Mesenchymal stem cell (in vitro differentiated cells and primary cell): ENCODE data around the gene BRD3.

Experiments
- DNase-seq: peaks from one replicate; pipeline ENCODE4 v3.0.0-alpha.2; 2013
- H2AFZ ChIP-seq: one replicate; pipeline ENCODE4 v1.6.1; 2013; ENCODE audit warnings: low read depth, mild to moderate bottlenecking, control low read depth, inconsistent platforms, low read length, moderate library complexity
- H2AK5ac ChIP-seq: 2 replicates; pipeline ENCODE4 v1.6.1; 2013; ENCODE audit warnings: low read length, moderate library complexity, mild to moderate bottlenecking, inconsistent platforms; ENCODE audit not compliant: severe bottlenecking
- H2BK120ac ChIP-seq: one replicate; pipeline ENCODE4 v1.6.1; 2013; ENCODE audit warnings: low read depth, mild to moderate bottlenecking, inconsistent platforms, low read length, moderate library complexity
- H2BK12ac ChIP-seq, 2 experiments: one replicate each; pipeline ENCODE4 v1.6.1; 2013; ENCODE audit warnings: inconsistent platforms in 2 of 2, low read length in 2 of 2, mild to moderate bottlenecking in 2 of 2, moderate library complexity in 2 of 2, control low read depth in 1 of 2
- H2BK15ac ChIP-seq: one replicate; pipeline ENCODE4 v1.6.1; 2013; ENCODE audit warnings: mild to moderate bottlenecking, low read depth, inconsistent platforms; ENCODE audit not compliant: poor library complexity, severe bottlenecking
- H2BK5ac ChIP-seq: 2 replicates; pipeline ENCODE4 v1.6.1; 2013; ENCODE audit warnings: low read depth, mild to moderate bottlenecking, low read length, control low read depth, inconsistent platforms; ENCODE audit not compliant: poor library complexity, severe bottlenecking
- H3K14ac ChIP-seq, 2 experiments: one replicate each; pipeline ENCODE4 v1.6.1; 2013; ENCODE audit warnings: inconsistent platforms in 2 of 2, low read length in 2 of 2, control low read depth in 1 of 2, mild to moderate bottlenecking in 1 of 2, moderate library complexity in 1 of 2
- H3K18ac ChIP-seq, 2 experiments: one replicate each; pipeline ENCODE4 v1.6.1; 2013; ENCODE audit warnings: inconsistent platforms in 2 of 2, low read length in 2 of 2, control low read depth in 1 of 2, low read depth in 1 of 2, mild to moderate bottlenecking in 1 of 2
- H3K23ac ChIP-seq, 2 experiments: one replicate each; pipeline ENCODE4 v1.6.1; 2013; ENCODE audit warnings: inconsistent platforms in 2 of 2, low read length in 2 of 2, mild to moderate bottlenecking in 2 of 2, moderate library complexity in 2 of 2, control low read depth in 1 of 2
- H3K27ac ChIP-seq: 2 replicates; pipeline ENCODE4 v1.5.1; 2013; ENCODE audit warnings: mild to moderate bottlenecking, moderate library complexity, low read length, control low read depth, inconsistent platforms; ENCODE audit not compliant: poor library complexity, severe bottlenecking
- H3K27me3 ChIP-seq, 2 experiments: 2 replicates each; pipeline versions ENCODE4 v1.6.1 to v1.7.0; 2013; ENCODE audit warnings: low read length in 2 of 2, mild to moderate bottlenecking in 2 of 2, moderate library complexity in 2 of 2, control low read depth in 1 of 2, inconsistent platforms in 1 of 2; ENCODE audit not compliant: control insufficient read depth in 1 of 2, insufficient read depth in 1 of 2
- H3K36me3 ChIP-seq, 2 experiments: 2 replicates each; pipeline versions ENCODE4 v1.6.1 to v1.7.0; 2013; ENCODE audit warnings: low read length in 2 of 2, control low read depth in 1 of 2, inconsistent platforms in 1 of 2, low read depth in 1 of 2, mild to moderate bottlenecking in 1 of 2; ENCODE audit not compliant: insufficient read depth in 2 of 2, control insufficient read depth in 1 of 2
- H3K4ac ChIP-seq, 2 experiments: one replicate each; pipeline ENCODE4 v1.6.1; 2013; ENCODE audit warnings: inconsistent platforms in 2 of 2, low read length in 2 of 2, mild to moderate bottlenecking in 2 of 2, moderate library complexity in 2 of 2, control low read depth in 1 of 2, low read depth in 1 of 2
- H3K4me1 ChIP-seq: 2 replicates; pipeline ENCODE4 v1.6.1; 2013; ENCODE audit warnings: low read depth, low read length, control low read depth; ENCODE audit not compliant: control insufficient read depth, insufficient read depth
- H3K4me2 ChIP-seq: 2 replicates; pipeline ENCODE4 v1.6.1; 2013; ENCODE audit warnings: low read length, mild to moderate bottlenecking, inconsistent platforms; ENCODE audit not compliant: poor library complexity, severe bottlenecking
- H3K4me3 ChIP-seq, 2 experiments: 2 replicates each; pipeline versions ENCODE4 v1.5.1 to v1.7.0; 2013; ENCODE audit warnings: low read length in 2 of 2, mild to moderate bottlenecking in 2 of 2, control low read depth in 1 of 2, low read depth in 1 of 2; ENCODE audit not compliant: insufficient read depth in 1 of 2
- H3K79me1 ChIP-seq: replicated peaks from 2 replicates; pipeline ENCODE4 v1.6.1; 2013; ENCODE audit warnings: mild to moderate bottlenecking, control low read depth, low read length, inconsistent platforms; ENCODE audit not compliant: poor library complexity, severe bottlenecking
- H3K9ac ChIP-seq: 2 replicates; pipeline ENCODE4 v1.7.0; 2013; ENCODE audit warnings: mild to moderate bottlenecking, low read length, moderate library complexity
- H3K9me3 ChIP-seq: 2 replicates; pipeline ENCODE4 v1.7.0; 2013; ENCODE audit warnings: mild to moderate bottlenecking, low read length; ENCODE audit not compliant: control insufficient read depth
- H4K8ac ChIP-seq: one replicate; pipeline ENCODE4 v1.6.1; 2013; ENCODE audit warnings: inconsistent platforms, mild to moderate bottlenecking, low read length, moderate library complexity
- H4K91ac ChIP-seq: one replicate; pipeline ENCODE4 v1.6.1; 2013; ENCODE audit warnings: mild to moderate bottlenecking, low read length, inconsistent platforms
- WGBS: methylation state at CpG from one replicate; pipeline ENCODE4 v1.1.7; 2013; ENCODE audit warnings: mixed read lengths; 5-methylcytosine and 5-hydroxymethylcytosine counted together

BRD3 gene

GRCh38 chr9:134040176-134040565, 27.7 kb downstream of the BRD3 start:
- no peak for DNase-seq
- Histone ChIP-seq H3K4me1 (peaks cover 6% of the 10 kb centered on the region), H3K36me3 (peaks cover 66 to 71% of the 10 kb centered on the region in 2 experiments), H4K91ac (no peak overlapping the region), H2AFZ (no peak overlapping the region), H3K27ac (no peak overlapping the region), H2BK12ac (no peak overlapping the region), H3K9me3 (no peaks in the 10 kb centered on the region), H2BK15ac (no peak overlapping the region), H3K9ac (no peak overlapping the region), H3K23ac (no peak overlapping the region), H2AK5ac (no peak overlapping the region), H3K4me3 (peak overlapping the region in 1 of 2 experiments; percentile 12), H3K18ac (no peak overlapping the region), H3K4me2 (no peak overlapping the region), H2BK120ac (no peak overlapping the region), H3K14ac (no peak overlapping the region), H3K27me3 (no peaks in the 10 kb centered on the region), H4K8ac (no peak overlapping the region), H2BK5ac (no peak overlapping the region), H3K4ac (no peak overlapping the region), H3K79me1 (peaks cover 38% of the 10 kb centered on the region)
- 96% methylated on average over 17 of the region's 17 CpGs for WGBS

GRCh38 chr9:134039386-134040175, 28.2 kb downstream of the BRD3 start:
- no peak overlapping the region for H4K91ac ChIP-seq
- H2BK120ac ChIP-seq: no peak overlapping the region
- H3K23ac ChIP-seq: no peak overlapping the region
- H3K27me3 ChIP-seq: no peaks in the 10 kb centered on the region
- H3K36me3 ChIP-seq: peaks cover 66 to 71% of the 10 kb centered on the region in 2 experiments
- peaks cover 37% of the 10 kb centered on the region for H3K79me1 ChIP-seq
- H2BK15ac ChIP-seq: no peak overlapping the region
- H3K27ac ChIP-seq: no peak overlapping the region
- no peak overlapping the region for H2AK5ac ChIP-seq
- DNase-seq: no peak
- 92% methylated on average over 20 of the region's 20 CpGs for WGBS
- H4K8ac ChIP-seq: no peak overlapping the region
- H3K4ac ChIP-seq: no peak overlapping the region
- H2AFZ ChIP-seq: no peak overlapping the region
- H3K14ac ChIP-seq: no peak overlapping the region
- no peak overlapping the region for H3K4me3 ChIP-seq
- no peak overlapping the region for H3K4me2 ChIP-seq
- no peak overlapping the region for H2BK12ac ChIP-seq
- no peaks in the 10 kb centered on the region for H3K9me3 ChIP-seq
- no peak overlapping the region for H2BK5ac ChIP-seq
- peaks cover 7% of the 10 kb centered on the region for H3K4me1 ChIP-seq
- H3K18ac ChIP-seq: no peak overlapping the region
- no peak overlapping the region for H3K9ac ChIP-seq

GRCh38 chr9:134037641-134038040, 30.2 kb downstream of the BRD3 start:
- no peaks in the 10 kb centered on the region for H3K9me3 ChIP-seq
- no peak overlapping the region for H2AK5ac ChIP-seq
- H3K27me3 ChIP-seq: no peaks in the 10 kb centered on the region
- H3K27ac ChIP-seq: no peak overlapping the region
- H3K14ac ChIP-seq: no peak overlapping the region
- no peak overlapping the region for H3K4me2 ChIP-seq
- no peak overlapping the region for H3K23ac ChIP-seq
- H3K18ac ChIP-seq: no peak overlapping the region
- H2BK15ac ChIP-seq: no peak overlapping the region
- no peak overlapping the region for H3K4ac ChIP-seq
- H4K8ac ChIP-seq: no peak overlapping the region
- peaks cover 69 to 78% of the 10 kb centered on the region in 2 experiments for H3K36me3 ChIP-seq
- H3K4me1 ChIP-seq: peaks cover 13% of the 10 kb centered on the region
- no peak overlapping the region for H2BK12ac ChIP-seq
- H3K4me3 ChIP-seq: no peak overlapping the region
- no peak overlapping the region for H3K9ac ChIP-seq
- no peak overlapping the region for H4K91ac ChIP-seq
- 95% methylated on average over 2 of the region's 2 CpGs for WGBS
- H2BK5ac ChIP-seq: no peak overlapping the region
- no peak for DNase-seq
- no peak overlapping the region for H2BK120ac ChIP-seq
- H3K79me1 ChIP-seq: peaks cover 29% of the 10 kb centered on the region
- H2AFZ ChIP-seq: no peak overlapping the region

GRCh38 chr9:134036130-134036529, 31.7 kb downstream of the BRD3 start:
- Histone ChIP-seq H3K27me3 (no peaks in the 10 kb centered on the region), H3K4me2 (no peak overlapping the region), H4K8ac (no peak overlapping the region), H3K4me3 (no peak overlapping the region), H2BK5ac (no peak overlapping the region), H3K18ac (no peak overlapping the region), H3K9me3 (no peaks in the 10 kb centered on the region), H2AFZ (no peak overlapping the region), H2AK5ac (no peak overlapping the region), H3K9ac (no peak overlapping the region), H2BK15ac (no peak overlapping the region), H3K4ac (no peak overlapping the region), H4K91ac (peak overlapping the region; percentile 3), H3K27ac (no peak overlapping the region), H3K14ac (no peak overlapping the region), H3K23ac (no peak overlapping the region), H2BK120ac (no peak overlapping the region), H2BK12ac (no peak overlapping the region), H3K4me1 (peaks cover 15% of the 10 kb centered on the region), H3K36me3 (peaks cover 61 to 80% of the 10 kb centered on the region in 2 experiments), H3K79me1 (peaks cover 26% of the 10 kb centered on the region)
- no peak for DNase-seq
- 97% methylated on average over 14 of the region's 16 CpGs for WGBS
